Liver (tissue), 9 donors: Measurements from ENCODE around the gene TARM1. TPM values are rescaled to one million over a fixed set of nuclear protein-coding genes. Genes with fewer than 3 reads are reported as not detected.

Source experiments
- DNase-seq: peaks from one replicate; pipeline ENCODE4 v3.0.0-alpha.2; 2017; ENCODE audit warnings: low spot score
- H3K27ac ChIP-seq, 2 donors: one replicate each; pipeline ENCODE4 v1.7.0; 2013; ENCODE audit warnings: inconsistent platforms in 2 of 2, low read length in 2 of 2, control low read depth in 1 of 2, low read depth in 1 of 2, mild to moderate bottlenecking in 1 of 2
- H3K27me3 ChIP-seq, 4 donors: one replicate each; pipeline versions ENCODE4 v1.6.1 to v1.7.0; 2013; ENCODE audit warnings: low read length in 3 of 4, inconsistent platforms in 1 of 4, mild to moderate bottlenecking in 1 of 4, moderate library complexity in 1 of 4; ENCODE audit not compliant: control insufficient read depth in 4 of 4, insufficient read depth in 4 of 4
- H3K36me3 ChIP-seq, 4 donors: one replicate each; pipeline versions ENCODE4 v1.6.1 to v1.7.0; 2013; ENCODE audit warnings: low read length in 3 of 4, mild to moderate bottlenecking in 3 of 4, low read depth in 1 of 4, moderate library complexity in 1 of 4; ENCODE audit not compliant: control insufficient read depth in 4 of 4, insufficient read depth in 3 of 4
- H3K4me1 ChIP-seq, 4 donors: one replicate each; pipeline versions ENCODE4 v1.6.1 to v1.7.0; 2013; ENCODE audit warnings: low read length in 3 of 4, mild to moderate bottlenecking in 3 of 4, moderate library complexity in 1 of 4; ENCODE audit not compliant: control insufficient read depth in 4 of 4, insufficient read depth in 4 of 4
- H3K4me3 ChIP-seq, 3 donors: one replicate each; pipeline versions ENCODE4 v1.6.1 to v1.7.0; 2013; ENCODE audit warnings: low read length in 3 of 3, control low read depth in 1 of 3, low read depth in 1 of 3, mild to moderate bottlenecking in 1 of 3
- H3K9ac ChIP-seq, 2 donors: one replicate each; pipeline ENCODE4 v1.7.0; 2013; ENCODE audit warnings: low read length in 2 of 2, mild to moderate bottlenecking in 2 of 2, moderate library complexity in 2 of 2, control low read depth in 1 of 2, low read depth in 1 of 2
- H3K9me3 ChIP-seq, 4 donors: one replicate each; pipeline versions ENCODE4 v1.6.1 to v1.7.0; 2013; ENCODE audit warnings: low read length in 3 of 4; ENCODE audit not compliant: control insufficient read depth in 4 of 4
- ATF3 ChIP-seq: IDR thresholded peaks from 2 replicates; pipeline ENCODE4 v1.6.1; 2016; ENCODE audit warnings: antibody characterized with exemption
- CTCF ChIP-seq: fragments of 150-350 bp; IDR thresholded peaks from 2 replicates; pipeline ENCODE4 v1.5.1; 2017; ENCODE audit warnings: improper control_type of control experiment, low read depth, low read length; ENCODE audit not compliant: missing input control
- EGR1 ChIP-seq, 2 donors: IDR thresholded peaks; 2 replicates each; pipeline ENCODE4 v1.6.1; 2016 to 2018; ENCODE audit warnings: antibody characterized with exemption in 2 of 2, low read depth in 2 of 2
- FOXA1 ChIP-seq: IDR thresholded peaks from 2 replicates; pipeline ENCODE4 v1.6.1; 2016; ENCODE audit warnings: antibody characterized with exemption
- FOXA2 ChIP-seq: IDR thresholded peaks from 2 replicates; pipeline ENCODE4 v1.6.1; 2016; ENCODE audit warnings: antibody characterized with exemption
- GABPA ChIP-seq, 2 donors: IDR thresholded peaks in 1 of 2; conservative IDR thresholded peaks in 1 of 2; 2 replicates each; pipeline ENCODE4 v1.6.1; 2016; ENCODE audit warnings: antibody characterized with exemption in 2 of 2, mild to moderate bottlenecking in 1 of 2, moderate library complexity in 1 of 2
- HNF4A ChIP-seq, 2 donors: conservative IDR thresholded peaks; 2 replicates each; pipeline ENCODE4 v1.6.1; 2016; ENCODE audit warnings: antibody characterized with exemption in 2 of 2, mild to moderate bottlenecking in 2 of 2
- JUND ChIP-seq, 2 donors: IDR thresholded peaks; 2 replicates each; pipeline ENCODE4 v1.6.1; 2016; ENCODE audit warnings: antibody characterized with exemption in 2 of 2
- MAX ChIP-seq: IDR thresholded peaks from 2 replicates; pipeline ENCODE4 v1.6.1; 2016; ENCODE audit warnings: antibody characterized with exemption
- RAD21 ChIP-seq, 2 donors: IDR thresholded peaks; 2 replicates each; pipeline ENCODE4 v1.6.1; 2016; ENCODE audit warnings: antibody characterized with exemption in 2 of 2, mild to moderate bottlenecking in 2 of 2
- REST ChIP-seq: IDR thresholded peaks from 2 replicates; pipeline ENCODE4 v1.6.1; 2016; ENCODE audit warnings: antibody characterized with exemption, mild to moderate bottlenecking
- RXRA ChIP-seq, 2 donors: IDR thresholded peaks; 2 replicates each; pipeline ENCODE4 v1.6.1; 2017 to 2018; ENCODE audit warnings: antibody characterized with exemption in 2 of 2, mild to moderate bottlenecking in 1 of 2
- SP1 ChIP-seq: IDR thresholded peaks from 2 replicates; pipeline ENCODE4 v1.6.1; 2018; ENCODE audit warnings: antibody characterized with exemption, mild to moderate bottlenecking
- TAF1 ChIP-seq: conservative IDR thresholded peaks from 2 replicates; pipeline ENCODE4 v1.6.1; 2016; ENCODE audit warnings: antibody characterized with exemption, mild to moderate bottlenecking
- YY1 ChIP-seq: IDR thresholded peaks from 2 replicates; pipeline ENCODE4 v1.6.1; 2016; ENCODE audit warnings: antibody characterized with exemption, mild to moderate bottlenecking
- ZBTB33 ChIP-seq: IDR thresholded peaks from 2 replicates; pipeline ENCODE4 v1.6.1; 2016; ENCODE audit warnings: antibody characterized with exemption
- WGBS: extraction: QIAGEN DNeasy Blood & Tissue Kit; methylation state at CpG from one replicate; pipeline ENCODE4 v1.1.7; 2013; 5-methylcytosine and 5-hydroxymethylcytosine counted together
- polyA plus RNA-seq, 2 donors: library from polyadenylated mRNA; stranded (reverse) in 1 of 2; unstranded in 1 of 2; fragments of 200-250 nt in 1 of 2; fragments of >200 nt in 1 of 2; fragmentation: Nextera tagmentation in 1 of 2; extraction: Ambion mirVana in 1 of 2; gene quantifications; one replicate each; pipeline versions ENCODE4 v1.2.1 to v1.2.3, GENCODE V29; 2013 to 2015
- total RNA-seq, 2 donors: library from RNA; depleted of rRNA; stranded (reverse); fragments of >200 nt; gene quantifications; one replicate each; pipeline ENCODE4 v1.2.3, GENCODE V29; 2014
- donor health status: healthy.
- donor health status: healthy.
- donor health status: healthy.
- donor health status: healthy.
- donor health status: healthy.

TARM1 gene
- total and polyA plus RNA-seq, 4 donors: not detected

- no peak overlapping the region for H3K4me3 ChIP-seq
- H3K9ac ChIP-seq: no peak overlapping the region
- peaks cover 0 to 5% (median 0%) of the 10 kb centered on the region in 4 donors for H3K27me3 ChIP-seq
- 71% methylated on average over 3 of the region's 3 CpGs for WGBS
- H3K27ac ChIP-seq: no peak overlapping the region
- TF ChIP-seq RXRA (IDR thresholded peaks at IDR 0.05) (no peak), FOXA2 (no peak), TAF1 (no peak), MAX (no peak), GABPA (IDR thresholded peaks at IDR 0.05 in 1 of 2, conservative IDR thresholded peaks at IDR 0.05 in 1 of 2) (no peak), HNF4A (conservative IDR thresholded peaks at IDR 0.05) (no peak), EGR1 (IDR thresholded peaks at IDR 0.05; ENCODE audit: low read depth in 2 of 2) (no peak), RAD21 (IDR thresholded peaks at IDR 0.05) (no peak), ZBTB33 (no peak), ATF3 (no peak), YY1 (no peak), REST (no peak), FOXA1 (no peak), CTCF (no peak), SP1 (no peak), JUND (IDR thresholded peaks at IDR 0.05) (no peak)
- no peak for DNase-seq
- no peaks in the 10 kb centered on the region for H3K4me1 ChIP-seq
- no peaks in the 10 kb centered on the region for H3K9me3 ChIP-seq
- H3K36me3 ChIP-seq: no peaks in the 10 kb centered on the region
Measured at GRCh38 chr19:54042989-54043388, 38.2 kb downstream of the TARM1 start.
